LNCaP clone FGC (cell line): ENCODE data around the gene TRIM33.
"Not testable (repeated sequence)": the region's sequence is repeated elsewhere in the genome, so short reads cannot be mapped to it uniquely, and the experiment has no call there.

Experiments
- DNase-seq: peaks from one replicate; pipeline ENCODE4 v3.0.0-alpha.2; 2011; ENCODE audit warnings: low read depth
- H3K4me3 ChIP-seq: 2 replicates; pipeline ENCODE4 v1.5.1; 2011; ENCODE audit warnings: mild to moderate bottlenecking, low read depth, low read length, control low read depth
- TF ChIP-seq, protein P1 (sequence below): IDR thresholded peaks from 2 replicates; pipeline ENCODE4 v1.5.1; 2012; ENCODE audit warnings: mild to moderate bottlenecking; ENCODE audit not compliant: control insufficient read depth, insufficient read depth; ENCODE audit errors: extremely low read depth

The TRIM33 gene

DNA sequence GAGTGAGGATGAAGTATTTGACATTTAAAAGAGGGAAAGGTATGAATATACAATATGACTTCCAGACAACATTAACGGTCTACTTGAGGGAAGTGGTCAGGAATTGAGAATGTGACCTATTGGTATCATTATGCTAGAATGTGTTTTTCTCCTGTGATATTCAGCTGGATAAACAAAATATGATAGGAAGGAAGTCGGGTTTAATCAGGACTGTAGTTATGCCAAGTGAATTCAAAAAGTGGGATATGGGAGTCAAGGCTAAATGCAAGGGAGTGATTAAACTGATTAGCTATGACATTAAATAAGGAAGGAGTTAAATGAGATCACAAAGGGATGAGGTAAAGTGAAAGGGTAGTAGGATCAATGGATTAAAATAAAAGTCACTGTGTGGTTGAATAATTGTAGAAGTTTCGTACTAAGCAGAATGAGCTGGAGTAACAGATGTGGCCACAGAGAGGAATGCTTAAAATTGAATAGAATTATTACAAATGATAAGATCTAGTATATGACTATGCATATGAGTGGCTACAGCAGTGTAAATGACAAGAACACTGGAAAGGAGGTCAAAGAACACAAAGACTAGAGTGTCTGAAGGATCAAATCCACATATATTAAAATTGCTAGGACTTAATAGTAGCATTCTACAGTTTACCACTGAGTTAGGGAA lies 62.5 kb downstream of the TRIM33 start:
- TF ChIP-seq, protein P1, sequence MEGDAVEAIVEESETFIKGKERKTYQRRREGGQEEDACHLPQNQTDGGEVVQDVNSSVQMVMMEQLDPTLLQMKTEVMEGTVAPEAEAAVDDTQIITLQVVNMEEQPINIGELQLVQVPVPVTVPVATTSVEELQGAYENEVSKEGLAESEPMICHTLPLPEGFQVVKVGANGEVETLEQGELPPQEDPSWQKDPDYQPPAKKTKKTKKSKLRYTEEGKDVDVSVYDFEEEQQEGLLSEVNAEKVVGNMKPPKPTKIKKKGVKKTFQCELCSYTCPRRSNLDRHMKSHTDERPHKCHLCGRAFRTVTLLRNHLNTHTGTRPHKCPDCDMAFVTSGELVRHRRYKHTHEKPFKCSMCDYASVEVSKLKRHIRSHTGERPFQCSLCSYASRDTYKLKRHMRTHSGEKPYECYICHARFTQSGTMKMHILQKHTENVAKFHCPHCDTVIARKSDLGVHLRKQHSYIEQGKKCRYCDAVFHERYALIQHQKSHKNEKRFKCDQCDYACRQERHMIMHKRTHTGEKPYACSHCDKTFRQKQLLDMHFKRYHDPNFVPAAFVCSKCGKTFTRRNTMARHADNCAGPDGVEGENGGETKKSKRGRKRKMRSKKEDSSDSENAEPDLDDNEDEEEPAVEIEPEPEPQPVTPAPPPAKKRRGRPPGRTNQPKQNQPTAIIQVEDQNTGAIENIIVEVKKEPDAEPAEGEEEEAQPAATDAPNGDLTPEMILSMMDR = no peak
- DNase-seq = no peak
- no peak overlapping the region for H3K4me3 ChIP-seq

DNA sequence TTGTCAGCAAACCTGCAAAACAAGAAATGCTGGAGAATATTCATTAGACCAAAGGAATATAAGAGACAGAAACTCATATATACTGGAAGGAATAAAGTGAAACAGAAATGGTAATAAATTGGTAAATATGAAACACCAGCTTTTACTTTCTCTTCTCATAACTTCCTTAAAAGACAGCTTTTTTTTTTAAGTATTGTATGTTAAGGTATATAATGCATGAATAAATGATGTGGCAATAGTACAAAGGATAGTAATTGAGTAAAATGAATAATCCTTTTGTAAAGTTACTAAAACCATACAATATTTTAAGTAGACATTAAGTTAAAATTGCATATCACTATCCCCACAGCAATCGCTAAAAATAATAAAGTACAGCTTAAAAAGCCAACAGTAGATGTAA lies 64.8 kb downstream of the TRIM33 start:
- TF ChIP-seq, protein P1 = no peak
- DNase-seq = no peak

DNA sequence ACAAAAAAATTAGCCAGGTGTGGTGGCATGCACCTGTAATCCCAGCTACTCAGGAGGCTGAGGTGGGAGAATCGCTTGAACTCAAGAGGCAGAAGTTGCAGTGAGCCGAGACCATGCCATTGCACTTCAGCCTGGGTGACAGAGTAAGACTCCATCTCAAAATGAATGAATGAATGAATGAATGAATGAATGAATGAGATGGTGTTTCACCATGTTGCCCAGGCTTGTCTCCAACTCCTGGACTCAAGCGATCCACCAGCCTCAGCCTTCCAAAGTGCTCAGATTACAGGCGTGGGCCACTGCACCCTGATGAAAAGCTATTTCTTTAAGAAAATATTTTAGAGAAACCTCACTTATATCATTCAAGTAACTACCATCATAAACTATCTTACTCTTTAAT lies 67.8 kb downstream of the TRIM33 start:
- not testable (repeated sequence) for DNase-seq, H3K4me3 ChIP-seq

More for the DNA sequence above, 64.8 kb downstream of the TRIM33 start:
- H3K4me3 ChIP-seq = no peak overlapping the region

DNA sequence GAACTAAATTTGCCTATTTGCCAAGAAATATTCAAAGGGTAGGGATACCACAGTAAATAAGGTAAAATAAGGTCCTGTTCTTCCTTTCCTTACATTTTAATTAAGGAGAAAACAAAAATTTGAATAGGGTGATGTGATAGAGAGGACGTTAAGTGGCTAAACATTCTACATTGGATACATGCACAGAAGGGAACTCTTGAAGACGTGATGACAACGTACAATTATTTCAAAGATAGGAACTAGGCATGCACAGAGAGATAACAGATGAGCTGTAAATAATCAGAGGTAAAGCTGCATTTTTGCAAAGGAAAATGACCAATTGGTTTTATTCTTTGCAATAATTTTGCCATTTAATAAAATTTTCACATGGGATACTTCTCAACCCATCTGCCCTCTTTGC lies 69.7 kb downstream of the TRIM33 start:
- no peak overlapping the region for H3K4me3 ChIP-seq
- TF ChIP-seq, protein P1 = no peak
- no peak for DNase-seq

DNA sequence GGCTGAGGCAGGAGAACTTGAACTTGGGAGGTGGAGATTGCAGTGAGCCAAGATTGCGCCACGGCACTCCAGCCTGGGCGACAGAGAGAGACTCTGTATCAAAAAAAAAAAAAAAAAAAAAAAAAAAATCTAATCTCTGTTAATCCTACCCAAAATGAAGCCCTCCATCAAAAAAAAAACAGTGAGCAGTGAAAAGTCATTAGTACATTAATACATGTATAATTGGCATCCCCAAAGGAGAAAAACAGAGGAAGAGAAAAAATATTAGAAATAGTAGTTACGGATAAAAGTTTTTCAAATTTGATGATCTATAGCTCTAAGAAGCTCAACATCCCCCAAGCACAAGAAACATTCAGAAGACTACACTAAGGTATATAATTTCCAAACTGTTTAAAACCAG lies 71.6 kb downstream of the TRIM33 start:
- no peak overlapping the region for H3K4me3 ChIP-seq
- no peak for DNase-seq
- TF ChIP-seq, protein P1 = no peak

DNA sequence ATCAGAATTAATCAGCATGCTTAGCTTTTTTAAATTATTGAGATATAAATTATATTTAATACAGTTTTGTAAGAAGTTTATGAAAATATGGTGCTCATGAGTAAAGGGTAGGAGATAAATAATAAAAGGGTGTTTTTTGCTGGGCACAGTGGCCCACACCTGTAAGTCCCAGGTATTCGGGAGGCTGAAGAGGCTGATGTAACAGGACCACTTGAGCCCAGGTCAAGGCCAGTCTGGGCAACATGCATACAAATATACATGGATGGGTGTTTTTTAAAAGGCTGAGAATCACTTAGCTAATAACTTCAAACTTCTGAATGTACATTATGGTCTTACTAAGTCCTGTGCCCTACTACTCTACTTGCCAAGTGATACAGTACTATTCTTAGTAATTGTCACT lies 73.2 kb downstream of the TRIM33 start:
- DNase-seq = no peak
- no peak overlapping the region for H3K4me3 ChIP-seq
- TF ChIP-seq, protein P1 = no peak

DNA sequence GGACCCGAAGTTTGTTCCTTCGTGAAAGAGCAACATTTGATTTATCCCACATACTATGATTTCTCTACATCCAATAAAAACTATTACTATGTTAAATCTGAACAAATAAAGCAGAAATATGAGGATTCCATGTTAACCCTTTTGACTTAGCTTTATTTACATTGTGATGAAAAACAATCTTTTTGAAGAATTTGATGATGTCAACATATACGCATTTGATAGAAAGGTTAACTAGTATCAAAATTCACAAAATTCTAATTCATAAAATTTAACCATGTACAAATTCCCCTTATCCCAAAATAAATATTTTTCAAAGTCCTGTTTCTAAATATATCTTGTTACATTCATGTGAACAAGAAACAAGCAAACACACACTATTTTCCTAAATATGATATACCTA lies 74.2 kb downstream of the TRIM33 start:
- DNase-seq = no peak
- no peak overlapping the region for H3K4me3 ChIP-seq
- TF ChIP-seq, protein P1 = no peak
